ENCODE measurements around the gene PSMD9. TPM values are rescaled to one million over a fixed set of nuclear protein-coding genes. Genes with fewer than 3 reads are reported as not detected.

PSMD9 gene
- total RNA-seq, 1 experiment from 2014 or later = 62.7 TPM

- H3K9me3 ChIP-seq (ENCODE audit: control insufficient read depth, insufficient read depth, low read depth, low read length) = no peaks in the 10 kb centered on the region
- no peak for ATAC-seq
- no peak overlapping the region for H3K4me3 ChIP-seq (ENCODE audit: low read depth in 2 of 2, low read length in 2 of 2)
- H3K36me3 ChIP-seq (ENCODE audit: control insufficient read depth, insufficient read depth, low read length) = no peaks in the 10 kb centered on the region
- DNase-seq (ENCODE audit: low read depth, low spot score) = no peak
- no peaks in the 10 kb centered on the region for H3K27me3 ChIP-seq (ENCODE audit: control insufficient read depth, insufficient read depth, low read length)
- ChIA-PET POLR2A (interaction anchor here (0.6 kb wide), 1 partner anchor 184 kb away, joined by 7 read pairs; no protein-coding TSS in a partner anchor), CTCF (no interaction called here)
- in situ Hi-C loops (cut with HindIII; ENCODE audit: low pct_unique_long_range_greater_than_20kb, low sequenced_read_pairs) = no loop called here
- H3K4me1 ChIP-seq (ENCODE audit: control insufficient read depth, insufficient read depth, low read length) = no peaks in the 10 kb centered on the region
- no peak overlapping the region for H3K27ac ChIP-seq (ENCODE audit: low read length)
- intact Hi-C loops (cut with micrococcal nuclease; ENCODE audit: unreplicated experiment) = no loop called here
- TF ChIP-seq SIN3A (IDR thresholded peaks at IDR 0.05; ENCODE audit: borderline replicate concordance, insufficient read depth, low read depth, low read length) (no peak), POLR2AphosphoS5 (IDR thresholded peaks at IDR 0.05; ENCODE audit: low read depth, low read length) (no peak), TCF7L2 (IDR thresholded peaks at IDR 0.05; ENCODE audit: low read depth, low read length) (no peak), REST (IDR thresholded peaks at IDR 0.05; ENCODE audit: insufficient read depth in 1 of 2, low read depth in 2 of 2, low read length in 1 of 2) (no peak)
- no TSS peak for BruUV-seq (replicated peaks)
Measured at GRCh38 chr12:121953117-121953692, 64.6 kb downstream of the PSMD9 start.

- no peak overlapping the region for H3K4me3 ChIP-seq (ENCODE audit: low read depth in 2 of 2, low read length in 2 of 2)
- no peaks in the 10 kb centered on the region for H3K27me3 ChIP-seq (ENCODE audit: control insufficient read depth, insufficient read depth, low read length)
- intact Hi-C loops (cut with micrococcal nuclease; ENCODE audit: unreplicated experiment) = no loop called here
- in situ Hi-C loops (cut with HindIII; ENCODE audit: low pct_unique_long_range_greater_than_20kb, low sequenced_read_pairs) = no loop called here
- TF ChIP-seq POLR2AphosphoS5 (IDR thresholded peaks at IDR 0.05; ENCODE audit: low read depth, low read length) (no peak), TCF7L2 (IDR thresholded peaks at IDR 0.05; ENCODE audit: low read depth, low read length) (no peak), CTCF (IDR thresholded peaks at IDR 0.05) (no peak), REST (IDR thresholded peaks at IDR 0.05; ENCODE audit: insufficient read depth in 1 of 2, low read depth in 2 of 2, low read length in 1 of 2) (no peak), SIN3A (IDR thresholded peaks at IDR 0.05; ENCODE audit: borderline replicate concordance, insufficient read depth, low read depth, low read length) (no peak)
- ATAC-seq = no peak
- H3K27ac ChIP-seq (ENCODE audit: low read length) = no peak overlapping the region
- ChIA-PET POLR2A (no interaction called here), CTCF (no interaction called here)
- H3K9me3 ChIP-seq (ENCODE audit: control insufficient read depth, insufficient read depth, low read depth, low read length) = no peaks in the 10 kb centered on the region
- DNase-seq (ENCODE audit: low read depth, low spot score) = no peak
- H3K36me3 ChIP-seq (ENCODE audit: control insufficient read depth, insufficient read depth, low read length) = no peaks in the 10 kb centered on the region
- no peaks in the 10 kb centered on the region for H3K4me1 ChIP-seq (ENCODE audit: control insufficient read depth, insufficient read depth, low read length)
- BruUV-seq (replicated peaks) = no TSS peak
Measured at GRCh38 chr12:121953695-121954094, 65.1 kb downstream of the PSMD9 start.

Data from Panc1 (cell line).